Stimulated activated CD8-positive, alpha-beta memory T cell treated with anti-CD3 and anti-CD28 coated beads, Interleukin-7, amount 100 ng/mL, for 24 hours (primary cell): Measurements from ENCODE around the gene RAPGEF5.

Experiments used
- DNase-seq: peaks from one replicate; pipeline ENCODE4 v3.0.0-alpha.2; 2020; ENCODE audit warnings: low read depth

The RAPGEF5 gene

GRCh38 chr7:22256541-22257096 is 100.3 kb downstream of the RAPGEF5 start:
- no peak for DNase-seq

GRCh38 chr7:22255834-22256233 is 101.1 kb downstream of the RAPGEF5 start:
- no peak for DNase-seq

- no peak for DNase-seq
Observed at GRCh38 chr7:22255342-22255741, 101.6 kb downstream of the RAPGEF5 start.

GRCh38 chr7:22252936-22253536 is 103.9 kb downstream of the RAPGEF5 start:
- no peak for DNase-seq

GRCh38 chr7:22252016-22252415 is 104.9 kb downstream of the RAPGEF5 start:
- no peak for DNase-seq

GRCh38 chr7:22251281-22251680 is 105.7 kb downstream of the RAPGEF5 start:
- no peak for DNase-seq

GRCh38 chr7:22250390-22250789 is 106.6 kb downstream of the RAPGEF5 start:
- DNase-seq = no peak

- DNase-seq = no peak
Observed at GRCh38 chr7:22248111-22248809, 108.7 kb downstream of the RAPGEF5 start.

GRCh38 chr7:22241805-22242390 is 115.1 kb downstream of the RAPGEF5 start:
- no peak for DNase-seq

GRCh38 chr7:22240904-22241571 is 115.9 kb downstream of the RAPGEF5 start:
- no peak for DNase-seq

- no peak for DNase-seq
Observed at GRCh38 chr7:22238354-22239311, 118.3 kb downstream of the RAPGEF5 start.

- DNase-seq = no peak
Observed at GRCh38 chr7:22235134-22235533, 121.8 kb downstream of the RAPGEF5 start.

- no peak for DNase-seq
Observed at GRCh38 chr7:22234227-22234626, 122.7 kb downstream of the RAPGEF5 start.

- DNase-seq = no peak
Observed at GRCh38 chr7:22231806-22232205, 125.1 kb downstream of the RAPGEF5 start.

- DNase-seq = no peak
Observed at GRCh38 chr7:22231141-22231540, 125.8 kb downstream of the RAPGEF5 start.

- DNase-seq = no peak
Observed at GRCh38 chr7:22230238-22230637, 126.7 kb downstream of the RAPGEF5 start.

- DNase-seq = no peak
Observed at GRCh38 chr7:22229148-22229547, 127.8 kb downstream of the RAPGEF5 start.

GRCh38 chr7:22223807-22224206 is 133.1 kb downstream of the RAPGEF5 start:
- no peak for DNase-seq

- no peak for DNase-seq
Observed at GRCh38 chr7:22220941-22221340, 136.0 kb downstream of the RAPGEF5 start.

GRCh38 chr7:22219739-22220493 is 137.0 kb downstream of the RAPGEF5 start:
- no peak for DNase-seq

- DNase-seq = no peak
Observed at GRCh38 chr7:22219036-22219435, 137.9 kb downstream of the RAPGEF5 start.
